Natural killer cell (primary cell): ENCODE measurements around the gene TUBA1A. TPM values are rescaled to one million over a fixed set of nuclear protein-coding genes. Genes with fewer than 3 reads are reported as not detected.
"Not testable (repeated sequence)": the region's sequence is repeated elsewhere in the genome, so short reads cannot be mapped to it uniquely, and the experiment has no call there.

Source experiments
- ATAC-seq, 3 donors: fragments of 150-1000 bp in 2 of 3; fragments of 200-7000 bp in 1 of 3; cut with Tn5 transposase; 1 replicate in 1 of 3; 2 replicates in 2 of 3; pipeline ENCODE4 v1.10.0; 2021; ENCODE audit warnings: mild to moderate bottlenecking in 2 of 3, moderate library complexity in 2 of 3
- DNase-seq, 2 donors: peaks; one replicate each; pipeline versions ENCODE4 v3.0.0 to v3.0.0-alpha.2; 2013 to 2021; ENCODE audit warnings: mixed read lengths in 1 of 2
- H3K27ac ChIP-seq: one replicate; pipeline ENCODE4 v1.5.1; 2013; ENCODE audit warnings: mild to moderate bottlenecking, low read length
- H3K27me3 ChIP-seq: one replicate; pipeline ENCODE4 v1.6.1; 2013; ENCODE audit warnings: low read length; ENCODE audit not compliant: control insufficient read depth, insufficient read depth
- H3K36me3 ChIP-seq: one replicate; pipeline ENCODE4 v1.6.1; 2013; ENCODE audit warnings: low read length; ENCODE audit not compliant: control insufficient read depth, insufficient read depth
- H3K4me1 ChIP-seq: one replicate; pipeline ENCODE4 v1.6.1; 2013; ENCODE audit warnings: low read length; ENCODE audit not compliant: control insufficient read depth, insufficient read depth
- H3K4me3 ChIP-seq: one replicate; pipeline ENCODE4 v1.5.1; 2013; ENCODE audit warnings: low read length
- H3K9me3 ChIP-seq: one replicate; pipeline ENCODE4 v1.6.1; 2013; ENCODE audit warnings: low read length; ENCODE audit not compliant: control insufficient read depth, insufficient read depth
- H3K27ac Mint-ChIP-seq, 2 donors: one replicate each; pipeline ENCODE4 v1.8.0; 2022; ENCODE audit warnings: mild to moderate bottlenecking in 2 of 2, mixed read lengths in 2 of 2, moderate library complexity in 1 of 2
- H3K27me3 Mint-ChIP-seq, 2 donors: one replicate each; pipeline ENCODE4 v1.8.0; 2022; ENCODE audit warnings: low read depth in 2 of 2, mixed read lengths in 2 of 2
- H3K36me3 Mint-ChIP-seq: one replicate; pipeline ENCODE4 v1.8.0; 2022; ENCODE audit warnings: mixed read lengths
- H3K4me1 Mint-ChIP-seq, 2 donors: one replicate each; pipeline ENCODE4 v1.8.0; 2022; ENCODE audit warnings: mixed read lengths in 2 of 2
- H3K4me3 Mint-ChIP-seq: one replicate; pipeline ENCODE4 v1.8.0; 2022; ENCODE audit warnings: mild to moderate bottlenecking, moderate library complexity, mixed read lengths
- H3K9me3 Mint-ChIP-seq, 2 donors: one replicate each; pipeline ENCODE4 v1.8.0; 2022; ENCODE audit warnings: mixed read lengths in 2 of 2
- WGBS: methylation state at CpG from one replicate; pipeline ENCODE4 v1.1.7; 2013; ENCODE audit warnings: missing lambda C conversion rate; ENCODE audit not compliant: insufficient coverage; 5-methylcytosine and 5-hydroxymethylcytosine counted together
- intact Hi-C: fragments of 100-400 bp; cut with micrococcal nuclease; formaldehyde crosslinking; loops from one replicate; pipeline ENCODE4 v1.14.2; 2022
- total RNA-seq, 4 donors: library from RNA; stranded (reverse); fragments of 120-200 nt in 1 of 4; gene quantifications; one replicate each; pipeline versions ENCODE4 v1.2.3 to v1.2.4, GENCODE V29; 2013 to 2022
- TF ChIP-seq, protein P1 (sequence below): fragments of 200-600 bp; IDR thresholded peaks from one replicate; pipeline ENCODE4 v1.8.0; 2022; ENCODE audit warnings: antibody characterized with exemption

TUBA1A gene
- total RNA-seq, 3 donors from 2014 or later (not counting 1 experiment from before 2014, with no cell fraction given), result 129 to 403 (median 182) TPM

DNA sequence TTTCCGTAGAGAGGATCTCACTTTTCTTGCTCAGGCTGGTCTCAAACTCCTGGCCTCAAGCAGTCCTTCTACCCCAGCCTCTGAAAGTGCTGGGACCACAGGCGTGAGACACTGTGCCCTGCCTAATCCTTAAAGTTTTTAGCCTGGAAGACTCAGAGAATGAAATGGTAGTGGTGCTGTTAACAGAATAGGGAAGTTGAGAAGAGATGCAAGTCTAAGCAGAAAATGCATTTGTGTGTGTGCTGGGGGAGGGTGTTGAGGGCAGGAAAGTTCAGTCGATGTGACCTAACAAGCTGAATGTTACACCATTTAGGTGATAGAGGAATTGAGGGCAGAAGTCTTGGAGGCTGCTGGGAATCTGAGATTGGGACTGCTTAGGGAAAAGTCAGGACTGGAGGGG lies 6.9 kb upstream of the TUBA1A start:
- H3K36me3 Mint-ChIP-seq, result no peaks in the 10 kb centered on the region
- no peaks in the 10 kb centered on the region for H3K27me3 Mint-ChIP-seq
- no peaks in the 10 kb centered on the region for H3K9me3 Mint-ChIP-seq
- DNase-seq (no peak), ATAC-seq (no peak)
- 70% methylated on average over 3 of the region's 3 CpGs for WGBS
- no peak overlapping the region for H3K4me3 ChIP-seq
- no peak overlapping the region for H3K4me3 Mint-ChIP-seq
- no peaks in the 10 kb centered on the region for H3K4me1 ChIP-seq
- intact Hi-C loops, result no loop called here
- H3K4me1 Mint-ChIP-seq, result no peaks in the 10 kb centered on the region
- TF ChIP-seq, protein P1, sequence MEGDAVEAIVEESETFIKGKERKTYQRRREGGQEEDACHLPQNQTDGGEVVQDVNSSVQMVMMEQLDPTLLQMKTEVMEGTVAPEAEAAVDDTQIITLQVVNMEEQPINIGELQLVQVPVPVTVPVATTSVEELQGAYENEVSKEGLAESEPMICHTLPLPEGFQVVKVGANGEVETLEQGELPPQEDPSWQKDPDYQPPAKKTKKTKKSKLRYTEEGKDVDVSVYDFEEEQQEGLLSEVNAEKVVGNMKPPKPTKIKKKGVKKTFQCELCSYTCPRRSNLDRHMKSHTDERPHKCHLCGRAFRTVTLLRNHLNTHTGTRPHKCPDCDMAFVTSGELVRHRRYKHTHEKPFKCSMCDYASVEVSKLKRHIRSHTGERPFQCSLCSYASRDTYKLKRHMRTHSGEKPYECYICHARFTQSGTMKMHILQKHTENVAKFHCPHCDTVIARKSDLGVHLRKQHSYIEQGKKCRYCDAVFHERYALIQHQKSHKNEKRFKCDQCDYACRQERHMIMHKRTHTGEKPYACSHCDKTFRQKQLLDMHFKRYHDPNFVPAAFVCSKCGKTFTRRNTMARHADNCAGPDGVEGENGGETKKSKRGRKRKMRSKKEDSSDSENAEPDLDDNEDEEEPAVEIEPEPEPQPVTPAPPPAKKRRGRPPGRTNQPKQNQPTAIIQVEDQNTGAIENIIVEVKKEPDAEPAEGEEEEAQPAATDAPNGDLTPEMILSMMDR, result no peak
- no peak overlapping the region for H3K27ac ChIP-seq
- no peaks in the 10 kb centered on the region for H3K36me3 ChIP-seq
- H3K27me3 ChIP-seq, result no peaks in the 10 kb centered on the region
- H3K27ac Mint-ChIP-seq, result peak overlapping the region in 1 of 2 donors; percentile 27
- H3K9me3 ChIP-seq, result no peaks in the 10 kb centered on the region

DNA sequence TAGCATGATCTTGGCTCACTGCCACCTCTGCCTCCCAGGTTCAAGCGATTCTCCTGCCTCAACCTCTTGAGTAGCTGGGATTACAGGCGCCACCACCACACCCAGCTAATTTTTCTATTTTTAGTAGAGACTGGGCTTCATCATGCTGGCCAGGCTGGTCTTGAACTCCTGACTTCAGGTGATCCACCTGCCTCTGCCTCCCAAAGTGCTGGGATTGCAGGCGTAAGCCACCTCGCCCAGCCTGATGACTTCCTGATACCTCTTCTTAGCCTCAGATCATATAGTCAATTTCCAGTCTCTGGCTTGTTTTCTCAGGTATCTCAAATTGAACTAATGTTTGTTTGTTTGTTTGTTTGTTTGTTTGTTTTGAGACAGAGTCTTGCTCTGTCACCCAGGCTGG lies 4.9 kb upstream of the TUBA1A start:
- ATAC-seq, H3K36me3 ChIP-seq, DNase-seq, intact Hi-C loops, H3K4me3 ChIP-seq, H3K9me3 ChIP-seq, H3K27me3 ChIP-seq, H3K4me1 Mint-ChIP-seq, H3K4me1 ChIP-seq, H3K36me3 Mint-ChIP-seq, H3K9me3 Mint-ChIP-seq, H3K4me3 Mint-ChIP-seq, H3K27ac Mint-ChIP-seq, H3K27me3 Mint-ChIP-seq, H3K27ac ChIP-seq: not testable (repeated sequence)
- 98% methylated on average over 4 of the region's 4 CpGs for WGBS

DNA sequence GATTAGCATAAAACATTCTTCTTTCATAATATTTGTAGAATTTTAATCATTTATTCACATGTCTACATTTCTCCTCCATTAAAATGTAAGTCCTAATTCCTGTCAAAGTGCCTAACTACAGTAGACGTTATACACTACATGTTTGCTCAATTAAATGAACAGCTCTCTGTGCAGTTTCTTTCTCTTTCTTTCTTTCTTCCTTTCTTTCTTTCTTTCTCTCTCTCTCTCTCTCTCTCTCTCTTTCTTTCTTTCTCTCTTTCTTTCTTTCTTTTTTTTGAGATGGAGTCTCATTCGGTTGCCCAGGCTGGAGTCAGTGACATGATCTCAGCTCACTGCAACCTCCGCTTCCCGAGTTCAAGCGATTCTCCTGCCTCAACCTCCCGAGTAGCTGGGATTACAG lies 2.6 kb upstream of the TUBA1A start:
- DNase-seq, H3K27me3 ChIP-seq, H3K9me3 Mint-ChIP-seq, intact Hi-C loops, H3K27ac ChIP-seq, H3K4me3 ChIP-seq, H3K36me3 ChIP-seq, H3K27ac Mint-ChIP-seq, H3K9me3 ChIP-seq, H3K27me3 Mint-ChIP-seq, H3K36me3 Mint-ChIP-seq, ATAC-seq: not testable (repeated sequence)
- over 99% methylated on average over 6 of the region's 6 CpGs for WGBS
- Mint-ChIP-seq H3K4me1 (peaks cover 15 to 18% of the 10 kb centered on the region in 2 donors), H3K4me3 (peak overlapping the region; percentile 38)
- H3K4me1 ChIP-seq, result peaks cover 10% of the 10 kb centered on the region

DNA sequence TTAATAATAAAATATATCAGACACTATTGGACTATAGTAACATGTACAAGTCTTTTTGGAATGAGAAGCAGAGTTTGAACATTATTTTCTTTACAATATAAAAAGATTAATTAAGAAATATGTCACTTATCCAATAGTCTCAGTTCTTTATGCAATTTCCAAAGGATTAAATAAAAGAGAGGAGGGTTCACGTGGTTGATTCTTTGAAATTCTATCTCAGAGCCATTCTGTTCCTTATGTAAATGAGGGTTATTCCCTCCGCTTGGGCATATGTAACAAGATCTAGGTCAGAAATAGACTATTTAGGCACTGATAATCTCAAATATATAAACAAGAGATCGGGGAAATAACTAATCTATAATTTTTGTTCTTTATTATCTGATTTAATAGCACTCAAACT lies 2.1 kb upstream of the TUBA1A start:
- peaks cover 15 to 18% of the 10 kb centered on the region in 2 donors for H3K4me1 Mint-ChIP-seq

More for the DNA sequence above, 2.1 kb upstream of the TUBA1A start:
- intact Hi-C loops, result no loop called here
- TF ChIP-seq, protein P1, result no peak
- Histone ChIP-seq H3K4me3 (no peak overlapping the region), H3K36me3 (peaks cover 9% of the 10 kb centered on the region), H3K9me3 (no peaks in the 10 kb centered on the region), H3K4me1 (peaks cover 10% of the 10 kb centered on the region), H3K27me3 (no peaks in the 10 kb centered on the region), H3K27ac (no peak overlapping the region)
- WGBS, result no CpG with 5 or more reads among the region's 3 CpGs
- no peak for ATAC-seq
- H3K4me3 Mint-ChIP-seq, result no peak overlapping the region
- no peaks in the 10 kb centered on the region for H3K9me3 Mint-ChIP-seq
- H3K27ac Mint-ChIP-seq, result no peak overlapping the region
- H3K27me3 Mint-ChIP-seq, result no peaks in the 10 kb centered on the region
- DNase-seq, result no peak
- no peaks in the 10 kb centered on the region for H3K36me3 Mint-ChIP-seq
